Panc1 (cell line): ENCODE data around the gene ADRM1. TPM values are rescaled to one million over a fixed set of nuclear protein-coding genes. Genes with fewer than 3 reads are reported as not detected.
A peak's percentile ranks its signal among the peaks of the same experiment; 100 is the strongest.

Experiments
- ATAC-seq: fragments of 200-7000 bp; cut with Tn5 transposase; 2 replicates; pipeline ENCODE4 v1.9.1; 2020; ENCODE audit warnings: mild to moderate bottlenecking, moderate library complexity
- BruUV-seq: library from RNA; stranded (reverse); fragments of 400-500 nt; replicated peaks from 2 replicates; lab custom pipeline; 2021; lab: Mats Ljungman, UMichigan
- CTCF ChIA-PET: fragments of 300-600 bp; sonication (Branson Sonifier 250); formaldehyde crosslinking; loops from one replicate; lab custom pipeline; 2022; ENCODE audit warnings: antibody characterized with exemption; lab: Charles Lee
- POLR2A ChIA-PET: fragments of 300-600 bp; sonication (Branson Sonifier 250); formaldehyde crosslinking; loops from one replicate; lab custom pipeline; 2022; ENCODE audit warnings: antibody characterized with exemption; lab: Charles Lee
- DNase-seq: peaks from one replicate; pipeline ENCODE4 v3.0.0-alpha.2; 2010; ENCODE audit warnings: low read depth, low spot score
- H3K27ac ChIP-seq: 2 replicates; pipeline ENCODE4 v1.5.1; 2011; ENCODE audit warnings: mild to moderate bottlenecking, low read length, inconsistent platforms
- H3K27me3 ChIP-seq: fragments of 200-500 bp; sonication (Bioruptor generic); 2 replicates; pipeline ENCODE4 v1.6.0; 2014; ENCODE audit warnings: low read length, inconsistent platforms; ENCODE audit not compliant: control insufficient read depth, insufficient read depth
- H3K36me3 ChIP-seq: fragments of 200-500 bp; sonication (Bioruptor generic); 2 replicates; pipeline ENCODE4 v1.5.1; 2014; ENCODE audit warnings: inconsistent platforms, mild to moderate bottlenecking, low read length, moderate library complexity; ENCODE audit not compliant: control insufficient read depth, insufficient read depth
- H3K4me1 ChIP-seq: 2 replicates; pipeline ENCODE4 v1.5.1; 2011; ENCODE audit warnings: inconsistent platforms, mild to moderate bottlenecking, low read length, moderate library complexity; ENCODE audit not compliant: control insufficient read depth, insufficient read depth
- H3K4me3 ChIP-seq, 2 experiments: 2 replicates each; pipeline ENCODE4 v1.5.1; 2011 to 2012; ENCODE audit warnings: low read depth in 2 of 2, low read length in 2 of 2, mild to moderate bottlenecking in 2 of 2, inconsistent platforms in 1 of 2, moderate library complexity in 1 of 2
- H3K9me3 ChIP-seq: fragments of 200-500 bp; sonication (Bioruptor generic); 2 replicates; pipeline ENCODE4 v1.5.1; 2014; ENCODE audit warnings: low read depth, mild to moderate bottlenecking, inconsistent platforms, low read length, moderate library complexity; ENCODE audit not compliant: control insufficient read depth, insufficient read depth
- CTCF ChIP-seq: fragments of 450-650 bp; IDR thresholded peaks from 2 replicates; pipeline ENCODE4 v1.5.1; 2017; ENCODE audit warnings: mild to moderate bottlenecking
- POLR2AphosphoS5 ChIP-seq: IDR thresholded peaks from 2 replicates; pipeline ENCODE4 v1.6.1; 2012; ENCODE audit warnings: mild to moderate bottlenecking, low read depth, low read length, moderate library complexity
- REST ChIP-seq, 2 experiments: IDR thresholded peaks; 2 replicates each; pipeline ENCODE4 v1.6.1; 2011 to 2012; ENCODE audit warnings: low read depth in 2 of 2, control low read depth in 1 of 2, low read length in 1 of 2, mild to moderate bottlenecking in 1 of 2, moderate library complexity in 1 of 2; ENCODE audit not compliant: insufficient read depth in 1 of 2
- SIN3A ChIP-seq: IDR thresholded peaks from 2 replicates; pipeline ENCODE4 v1.6.1; 2012; ENCODE audit warnings: low read depth, mild to moderate bottlenecking, low read length, moderate library complexity, borderline replicate concordance; ENCODE audit not compliant: insufficient read depth
- TCF7L2 ChIP-seq: IDR thresholded peaks from 2 replicates; pipeline ENCODE4 v1.6.1; 2011; ENCODE audit warnings: mild to moderate bottlenecking, low read depth, low read length, inconsistent platforms
- in situ Hi-C: cut with HindIII; loops from 2 replicates; pipeline ENCODE4 v1.10.0; 2016; ENCODE audit warnings: low sequenced_read_pairs, low pct_unique_long_range_greater_than_20kb
- intact Hi-C: fragments of 100-400 bp; cut with micrococcal nuclease; formaldehyde crosslinking; loops from one replicate; pipeline ENCODE4 v1.10.0; 2022; ENCODE audit not compliant: unreplicated experiment
- total RNA-seq: library from RNA; stranded (reverse); gene quantifications from one replicate; pipeline ENCODE4 v1.2.1, GENCODE V29; 2021; ENCODE audit not compliant: unreplicated experiment

Gene ADRM1
- total RNA-seq, 1 experiment from 2014 or later, result 194 TPM

GRCh38 chr20:62356589-62357186 lies 53.9 kb downstream of the ADRM1 start:
- Histone ChIP-seq H3K27ac (peak overlapping the region; percentile 93), H3K4me1 (peaks cover 93% of the 10 kb centered on the region), H3K36me3 (no peaks in the 10 kb centered on the region; the same call in 1 of the 2 replicates), H3K9me3 (no peaks in the 10 kb centered on the region), H3K4me3 (no peak overlapping the region), H3K27me3 (no peaks in the 10 kb centered on the region)
- ChIA-PET POLR2A (no interaction called here), CTCF (no interaction called here)
- TF ChIP-seq POLR2AphosphoS5, result no peak
- TF ChIP-seq TCF7L2, result no peak
- no peak for TF ChIP-seq CTCF
- TF ChIP-seq REST (IDR thresholded peaks at IDR 0.05; ENCODE audit: insufficient read depth in 1 of 2, low read depth in 2 of 2, low read length in 1 of 2), result no peak
- no peak for TF ChIP-seq SIN3A
- no TSS peak for BruUV-seq
- ATAC-seq, result no peak
- no peak for DNase-seq
- intact Hi-C loops, result no loop called here
- in situ Hi-C loops, result no loop called here

- 0 out of 2 replicates have a peak, but pooled peaks have one; percentile 2 for ATAC-seq
- no peaks in the 10 kb centered on the region for H3K27me3 ChIP-seq
- CTCF ChIA-PET, result no interaction called here
These were observed 54.4 kb downstream of the ADRM1 start for GRCh38 chr20:62357187-62357667.

More at GRCh38 chr20:62357187-62357667, 54.4 kb downstream of the ADRM1 start:
- Histone ChIP-seq H3K36me3 (no peaks in the 10 kb centered on the region; the same call in 1 of the 2 replicates), H3K4me3 (no peak overlapping the region), H3K4me1 (peaks cover 92% of the 10 kb centered on the region), H3K27ac (peak overlapping the region; percentile 93), H3K9me3 (no peaks in the 10 kb centered on the region)
- no peak for TF ChIP-seq SIN3A
- no peak for TF ChIP-seq CTCF
- no peak for TF ChIP-seq REST (IDR thresholded peaks at IDR 0.05; ENCODE audit: insufficient read depth in 1 of 2, low read depth in 2 of 2, low read length in 1 of 2)
- no peak for TF ChIP-seq TCF7L2
- TF ChIP-seq POLR2AphosphoS5, result no peak
- in situ Hi-C loops (no loop called here), intact Hi-C loops (no loop called here)
- DNase-seq, result no peak
- BruUV-seq, result no TSS peak
- POLR2A ChIA-PET, result interaction anchor here (0.7 kb wide), 1 partner anchor 176 kb away, joined by 3 read pairs; no protein-coding TSS in a partner anchor
